DMS153 (cell line): ENCODE data around the gene LRRC27.

ENCODE experiments used
- DNase-seq: peaks from one replicate; lab custom pipeline; 2025; lab: John Stamatoyannopoulos, UW

Gene LRRC27

DNA sequence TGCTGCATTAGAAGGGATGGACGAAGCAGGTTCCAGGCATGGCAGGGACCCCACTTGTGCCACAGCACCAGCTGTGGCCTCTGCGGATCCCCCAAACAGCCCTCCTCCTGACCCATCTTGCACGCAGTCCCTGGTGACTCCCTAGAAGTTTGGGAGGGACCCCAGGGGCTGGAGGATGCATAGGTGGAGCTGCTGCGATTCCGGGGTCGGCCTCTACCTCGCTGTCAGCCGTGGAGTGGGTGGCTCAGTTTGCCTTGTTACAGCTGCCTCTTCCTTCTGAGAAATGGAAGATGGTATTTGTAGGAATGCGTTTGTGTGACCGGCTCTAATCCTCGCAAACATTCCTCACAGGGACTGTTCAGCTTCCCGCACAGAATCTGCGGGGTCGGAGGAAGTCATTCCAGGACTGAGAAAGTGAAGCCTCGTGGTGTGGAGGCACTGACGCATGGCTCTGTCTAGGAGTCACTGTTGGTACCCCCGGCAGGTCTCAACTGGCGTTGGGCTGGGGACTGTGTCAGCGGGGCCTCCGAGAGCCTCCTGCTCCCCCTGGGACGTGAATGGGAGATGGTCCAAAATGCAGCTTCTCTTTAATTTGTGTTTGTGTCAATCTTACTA is 82.5 kb downstream of the LRRC27 start:
- no peak for DNase-seq

DNA sequence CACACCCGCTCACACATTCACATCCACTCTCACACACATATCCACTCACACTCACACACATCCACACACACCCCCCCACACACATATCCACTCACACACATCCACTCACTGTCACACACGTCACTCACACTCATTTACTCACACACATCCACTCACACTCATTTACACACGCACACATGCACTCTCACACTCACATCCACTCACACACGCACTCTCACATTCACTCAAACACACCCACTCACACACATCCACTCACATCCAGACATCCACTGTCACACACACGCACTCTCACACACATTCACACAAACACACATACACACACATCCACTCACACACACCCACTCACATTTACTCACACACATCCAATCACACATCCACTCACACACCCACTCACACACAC is 83.3 kb downstream of the LRRC27 start:
- no peak for DNase-seq

- no peak for DNase-seq
Measured at GRCh38 chr10:132415956-132416355, 84.0 kb downstream of the LRRC27 start.

DNA sequence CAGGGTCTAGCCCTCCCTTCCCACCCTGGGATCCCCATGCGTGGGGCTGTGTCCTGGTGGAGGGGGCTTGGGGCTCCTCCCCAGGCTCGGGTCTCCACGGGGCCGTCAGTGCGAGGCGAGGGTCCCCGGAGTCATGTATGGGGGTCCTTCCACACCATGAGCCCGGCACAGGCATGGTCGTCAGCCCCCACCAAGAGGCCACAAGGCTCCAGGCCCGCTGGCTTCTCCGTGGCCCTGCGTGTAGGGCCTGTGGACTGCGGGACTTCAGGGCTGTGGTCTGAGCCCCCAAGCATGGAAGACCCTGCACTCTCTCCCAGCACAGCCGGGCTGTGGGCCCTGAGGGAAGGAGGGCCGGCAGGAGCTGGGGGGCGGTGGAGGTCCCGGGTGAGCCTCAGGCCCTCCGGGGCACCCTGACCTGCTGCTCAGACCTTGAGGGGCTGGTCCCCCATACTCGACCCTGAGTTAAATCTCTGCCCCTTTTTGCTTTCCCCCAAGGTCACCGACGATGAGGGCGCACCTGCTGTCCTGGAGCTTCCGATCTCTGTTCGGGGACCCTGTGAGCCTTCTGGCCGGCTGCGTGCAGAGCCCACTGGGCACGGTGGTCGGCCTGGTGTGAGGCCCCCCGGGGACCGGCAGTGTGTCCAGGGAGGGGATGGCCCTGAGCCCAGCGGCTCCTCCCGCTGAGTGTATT is 84.7 kb downstream of the LRRC27 start:
- no peak for DNase-seq

- DNase-seq: no peak
Measured at GRCh38 chr10:132417257-132417910, 85.4 kb downstream of the LRRC27 start.

GRCh38 chr10:132417957-132418441 is 86.0 kb downstream of the LRRC27 start:
- peak; percentile 50 for DNase-seq

DNA sequence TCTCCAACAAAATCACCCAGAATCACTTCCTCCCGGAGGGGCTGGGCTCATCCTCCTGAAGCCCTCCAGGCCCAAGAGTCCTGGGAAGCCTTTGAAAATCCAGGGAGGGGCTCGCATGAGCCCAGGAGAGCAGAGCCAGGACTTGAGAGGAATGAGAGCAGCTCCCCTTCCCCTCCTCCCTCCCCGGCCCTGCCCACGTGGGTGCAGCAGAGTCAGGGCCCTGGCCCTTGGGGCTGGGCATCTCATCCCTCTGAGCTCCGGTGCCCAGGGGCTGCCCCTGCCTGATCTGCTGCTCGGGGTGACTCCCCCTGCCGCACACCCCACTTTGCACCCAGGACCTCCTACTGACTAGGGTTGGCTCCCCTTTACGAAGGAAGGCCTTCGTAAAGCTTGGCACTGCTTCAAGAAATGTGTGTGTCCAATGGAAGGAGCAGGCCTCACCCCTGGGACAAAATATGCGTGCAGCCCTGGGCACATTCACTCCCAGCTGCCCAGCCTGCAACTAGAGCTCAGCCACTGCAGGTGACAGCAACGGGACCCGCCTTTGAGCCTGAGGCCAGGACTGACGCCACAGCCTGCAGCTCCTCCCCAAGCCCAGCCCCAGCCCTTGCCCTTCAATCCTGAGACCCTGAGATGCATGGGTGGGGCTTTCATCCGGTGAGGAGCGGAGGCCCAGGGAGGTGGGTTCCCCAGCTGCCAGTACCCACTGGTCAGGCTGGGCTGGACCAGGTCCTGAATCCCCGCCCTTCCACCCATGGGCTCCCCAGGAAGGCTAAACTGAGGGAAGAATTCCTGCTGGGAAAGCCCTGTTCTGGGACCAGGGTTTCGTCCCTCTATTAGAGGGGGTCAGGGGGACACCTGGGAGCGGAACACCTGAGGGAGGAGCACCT is 86.8 kb downstream of the LRRC27 start:
- DNase-seq: peak; percentile 78

GRCh38 chr10:132419538-132420468 is 87.8 kb downstream of the LRRC27 start:
- DNase-seq: no peak

GRCh38 chr10:132420469-132420980 is 88.5 kb downstream of the LRRC27 start:
- DNase-seq: no peak

DNA sequence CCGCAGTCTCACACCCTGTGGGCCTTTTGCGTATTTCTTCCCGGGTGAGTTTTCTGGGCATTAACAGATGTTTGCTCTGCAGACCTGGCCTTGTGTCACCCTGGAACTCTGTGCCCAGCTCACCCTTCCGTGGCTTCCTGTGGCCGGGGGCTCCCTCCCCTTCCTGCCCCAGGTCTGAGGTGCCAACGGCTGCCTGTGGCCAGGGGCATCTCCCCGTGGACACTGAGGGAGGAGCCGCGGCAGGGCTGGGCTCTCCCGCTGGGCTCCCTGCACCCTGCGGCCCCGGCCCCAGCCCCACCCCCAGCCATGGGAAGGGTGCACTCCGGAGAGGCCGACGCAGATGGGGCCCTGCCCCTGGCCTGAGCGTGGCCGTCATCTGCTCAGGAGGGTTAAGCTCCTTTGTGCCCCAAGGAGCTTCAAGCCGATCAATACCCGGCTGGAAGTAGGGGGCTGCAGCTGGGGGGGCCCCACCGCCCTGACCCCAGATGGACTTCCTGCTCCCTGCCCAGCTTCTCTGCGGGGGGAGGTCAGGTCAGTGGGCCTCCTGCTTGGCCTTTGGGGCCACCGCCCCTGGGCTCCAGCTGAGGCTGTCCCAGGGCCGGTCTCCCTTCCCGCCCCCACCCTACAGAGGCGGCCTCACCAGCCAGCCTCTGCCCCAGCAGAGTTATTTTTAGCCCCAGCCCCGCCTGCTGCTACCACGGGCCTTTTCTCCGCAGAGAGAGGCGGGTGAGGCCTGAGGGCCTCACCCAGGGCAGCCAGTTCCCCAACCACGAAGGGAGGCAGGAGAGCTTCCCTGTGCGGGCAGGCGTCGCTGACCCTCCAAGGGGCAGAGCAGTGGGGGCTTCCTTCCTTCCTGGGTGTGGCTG is 89.2 kb downstream of the LRRC27 start:
- DNase-seq: peak; percentile 67

DNA sequence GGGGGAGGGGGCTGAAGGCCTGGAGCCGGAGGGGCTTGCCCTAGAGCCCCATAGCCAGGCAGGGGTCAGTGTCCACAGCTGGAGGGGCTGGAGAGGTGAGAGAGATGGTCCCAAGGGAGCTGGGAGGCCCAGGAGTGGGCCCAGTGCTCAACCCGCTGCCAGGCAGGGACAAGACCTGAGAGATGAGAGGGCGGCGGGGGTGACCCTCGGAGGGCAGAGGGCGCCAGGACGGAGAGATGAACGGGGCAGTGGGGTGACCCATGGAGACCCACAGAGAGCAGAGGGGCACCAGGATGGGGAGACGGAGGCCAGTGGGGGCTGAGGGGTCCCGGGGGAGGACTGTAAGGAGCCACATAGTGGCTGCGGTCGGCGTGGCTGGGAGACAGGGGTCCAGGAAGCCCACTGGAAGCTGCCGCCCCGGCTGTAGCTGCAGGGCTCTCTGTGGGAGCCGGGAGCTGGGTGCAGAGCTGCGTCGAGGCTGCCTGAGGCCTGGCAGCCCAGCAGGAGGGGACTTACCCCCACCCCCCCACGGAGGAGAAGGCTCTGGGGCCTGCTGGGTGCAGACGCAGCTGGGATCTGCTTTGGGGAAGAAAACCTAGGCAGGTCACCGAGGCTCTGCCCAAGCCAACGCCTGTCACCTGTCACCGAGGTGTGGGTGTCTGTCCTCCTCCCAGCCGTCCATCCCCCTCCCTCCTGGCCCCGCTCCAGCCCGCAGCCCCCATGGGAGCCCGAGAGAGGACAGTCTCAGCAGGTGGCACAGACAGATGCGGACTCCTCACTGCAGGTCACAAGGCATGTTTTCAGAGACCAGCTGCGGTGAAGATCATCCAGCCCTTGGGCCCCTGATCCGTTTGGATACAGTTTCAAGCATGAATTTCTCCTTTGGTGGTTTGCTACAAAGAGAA is 90.1 kb downstream of the LRRC27 start:
- peak; percentile 83 for DNase-seq

- peak; percentile 38 for DNase-seq
Measured at GRCh38 chr10:132422903-132423825, 91.2 kb downstream of the LRRC27 start.

DNA sequence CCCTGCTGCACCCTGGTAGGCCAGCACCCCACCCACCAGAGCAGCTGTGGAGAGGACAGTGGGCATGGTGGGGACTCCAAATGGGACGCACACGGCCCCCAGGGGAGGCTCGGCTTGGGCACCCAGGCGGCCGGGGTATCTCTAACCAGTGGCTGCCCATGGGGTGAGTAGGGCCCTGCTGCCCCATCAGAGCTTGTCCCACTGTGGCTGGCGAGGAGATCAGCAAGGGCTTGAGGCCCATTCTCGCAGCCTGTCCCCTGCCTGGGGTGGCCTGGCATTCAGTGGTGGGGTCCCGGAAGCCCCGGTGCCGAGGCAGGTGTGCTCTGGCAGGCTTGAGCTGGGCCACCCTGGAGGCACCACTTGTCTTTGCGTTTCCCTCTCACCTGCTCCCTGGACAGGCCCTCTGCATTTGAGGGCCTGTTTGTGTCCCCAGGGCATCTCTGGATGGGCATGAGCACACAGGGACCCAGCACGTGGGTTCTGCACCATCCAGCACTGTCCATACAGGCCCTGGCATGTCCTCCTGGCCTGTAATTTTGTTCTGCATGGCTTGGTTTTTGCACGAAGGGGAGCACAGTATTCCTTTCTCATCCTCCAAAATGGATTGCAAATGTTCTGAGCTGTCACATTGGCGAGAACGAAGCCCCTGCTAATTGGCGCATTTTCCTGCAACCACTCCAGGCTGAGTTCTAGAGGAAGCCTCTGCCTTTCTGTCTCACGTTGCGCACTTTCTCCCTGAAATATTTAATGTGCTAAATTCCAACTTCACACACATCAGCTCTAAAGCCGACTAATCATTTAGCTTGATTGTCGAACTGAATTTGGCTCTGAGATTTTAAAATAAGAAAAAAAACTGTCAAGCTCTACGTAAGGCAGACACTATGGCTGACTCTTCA is 92.2 kb downstream of the LRRC27 start:
- DNase-seq: peak; percentile 36

GRCh38 chr10:132425029-132425756 is 93.2 kb downstream of the LRRC27 start:
- no peak for DNase-seq

- DNase-seq: no peak
Measured at GRCh38 chr10:132425757-132426155, 93.8 kb downstream of the LRRC27 start.
